ENCODE data around the gene EXPH5.

- TF ChIP-seq, protein P1, sequence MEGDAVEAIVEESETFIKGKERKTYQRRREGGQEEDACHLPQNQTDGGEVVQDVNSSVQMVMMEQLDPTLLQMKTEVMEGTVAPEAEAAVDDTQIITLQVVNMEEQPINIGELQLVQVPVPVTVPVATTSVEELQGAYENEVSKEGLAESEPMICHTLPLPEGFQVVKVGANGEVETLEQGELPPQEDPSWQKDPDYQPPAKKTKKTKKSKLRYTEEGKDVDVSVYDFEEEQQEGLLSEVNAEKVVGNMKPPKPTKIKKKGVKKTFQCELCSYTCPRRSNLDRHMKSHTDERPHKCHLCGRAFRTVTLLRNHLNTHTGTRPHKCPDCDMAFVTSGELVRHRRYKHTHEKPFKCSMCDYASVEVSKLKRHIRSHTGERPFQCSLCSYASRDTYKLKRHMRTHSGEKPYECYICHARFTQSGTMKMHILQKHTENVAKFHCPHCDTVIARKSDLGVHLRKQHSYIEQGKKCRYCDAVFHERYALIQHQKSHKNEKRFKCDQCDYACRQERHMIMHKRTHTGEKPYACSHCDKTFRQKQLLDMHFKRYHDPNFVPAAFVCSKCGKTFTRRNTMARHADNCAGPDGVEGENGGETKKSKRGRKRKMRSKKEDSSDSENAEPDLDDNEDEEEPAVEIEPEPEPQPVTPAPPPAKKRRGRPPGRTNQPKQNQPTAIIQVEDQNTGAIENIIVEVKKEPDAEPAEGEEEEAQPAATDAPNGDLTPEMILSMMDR (IDR thresholded peaks at IDR 0.05): no peak
- no peak for TF ChIP-seq POLR2A (IDR thresholded peaks at IDR 0.05)
These were observed 77.4 kb downstream of the EXPH5 start for GRCh38 chr11:108516125-108516524.

Measured in body of pancreas (tissue), 4 donors.